NCI-H1436 (cell line): ENCODE measurements around the gene EVPLL.
"Not testable (repeated sequence)": the region's sequence is repeated elsewhere in the genome, so short reads cannot be mapped to it uniquely, and the experiment has no call there.

Experiments
- DNase-seq: peaks from one replicate; lab custom pipeline; 2025; lab: John Stamatoyannopoulos, UW

EVPLL gene

GRCh38 chr17:18425593-18425992 is 48.0 kb downstream of the EVPLL start:
- DNase-seq, result not testable (repeated sequence)

- not testable (repeated sequence) for DNase-seq
These were observed 49.1 kb downstream of the EVPLL start for GRCh38 chr17:18426639-18427038.

DNA sequence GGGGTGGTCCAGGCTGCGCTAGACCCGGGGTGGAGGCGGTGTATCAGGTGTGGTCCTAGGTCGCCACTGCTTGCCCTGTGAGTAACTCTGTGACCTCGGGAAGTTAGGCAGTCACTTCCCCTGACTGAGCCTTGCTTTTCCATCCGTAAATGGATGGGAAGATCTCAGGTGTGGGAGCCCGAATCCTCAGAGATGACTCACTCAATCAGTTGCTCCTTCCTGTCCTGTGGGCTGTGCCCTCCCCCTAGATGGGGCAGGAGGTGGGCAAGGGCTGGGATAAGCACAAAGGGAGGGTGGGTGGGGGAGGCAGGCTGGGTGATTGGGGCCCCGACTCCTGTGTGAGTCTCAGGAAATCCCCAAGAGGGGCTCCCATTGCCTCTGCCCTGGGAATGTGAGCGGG is 54.6 kb downstream of the EVPLL start:
- DNase-seq, result not testable (repeated sequence)
